CD4-positive, alpha-beta T cell treated with Interleukin-17A for 4 hours (primary cell): ENCODE data around the gene MSMP.

Experiments
- DNase-seq: peaks from one replicate; pipeline ENCODE4 v3.0.0-alpha.2; 2020; ENCODE audit warnings: mixed read lengths

MSMP gene

GRCh38 chr9:35754264-35754663, at the start of gene MSMP:
TSS of gene MSMP (minus strand) at chr9:35754276. CDS start at chr9:35754129, 147 bp downstream.
- no peak for DNase-seq

DNA sequence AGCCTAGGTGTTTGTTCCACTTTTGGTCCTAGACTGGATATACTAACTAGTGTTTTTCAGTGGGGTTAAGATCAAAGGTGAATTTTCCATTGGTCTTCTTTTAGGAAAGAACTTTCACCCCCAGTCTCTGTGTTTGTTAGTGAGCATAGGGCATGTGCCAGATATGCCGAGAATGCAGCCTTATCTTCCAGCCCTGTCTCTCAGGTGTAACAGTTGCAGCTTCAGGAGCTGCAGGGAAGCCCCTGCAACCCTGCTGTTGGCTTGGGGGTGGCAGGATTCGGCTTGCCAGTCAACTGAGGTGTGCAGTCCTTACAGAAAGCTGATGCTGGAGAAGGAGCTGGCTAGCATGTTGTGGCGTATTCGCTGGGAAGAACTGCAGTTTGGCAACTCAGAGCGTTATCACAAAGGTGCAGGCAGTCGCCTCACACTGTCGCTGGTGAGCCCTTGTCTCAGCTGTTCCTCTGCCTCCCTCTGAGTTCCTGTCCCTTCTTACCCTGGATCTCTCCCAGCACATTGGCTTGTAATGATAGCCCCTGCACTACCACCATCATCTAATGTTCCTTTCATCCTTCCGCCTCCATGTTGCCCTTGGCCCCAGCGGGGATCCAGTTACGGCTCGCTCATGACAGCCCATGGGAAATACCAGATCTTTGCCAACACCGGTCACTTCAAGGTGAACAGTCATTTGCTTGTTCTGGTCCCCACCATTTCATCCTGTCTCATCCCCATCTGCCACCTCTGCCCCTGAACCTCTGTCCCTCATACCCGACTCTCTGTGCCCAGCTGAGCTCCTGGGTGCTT, 47.5 kb upstream of the MSMP start:
- no peak for DNase-seq

GRCh38 chr9:35800530-35800929, 46.5 kb upstream of the MSMP start:
- no peak for DNase-seq

DNA sequence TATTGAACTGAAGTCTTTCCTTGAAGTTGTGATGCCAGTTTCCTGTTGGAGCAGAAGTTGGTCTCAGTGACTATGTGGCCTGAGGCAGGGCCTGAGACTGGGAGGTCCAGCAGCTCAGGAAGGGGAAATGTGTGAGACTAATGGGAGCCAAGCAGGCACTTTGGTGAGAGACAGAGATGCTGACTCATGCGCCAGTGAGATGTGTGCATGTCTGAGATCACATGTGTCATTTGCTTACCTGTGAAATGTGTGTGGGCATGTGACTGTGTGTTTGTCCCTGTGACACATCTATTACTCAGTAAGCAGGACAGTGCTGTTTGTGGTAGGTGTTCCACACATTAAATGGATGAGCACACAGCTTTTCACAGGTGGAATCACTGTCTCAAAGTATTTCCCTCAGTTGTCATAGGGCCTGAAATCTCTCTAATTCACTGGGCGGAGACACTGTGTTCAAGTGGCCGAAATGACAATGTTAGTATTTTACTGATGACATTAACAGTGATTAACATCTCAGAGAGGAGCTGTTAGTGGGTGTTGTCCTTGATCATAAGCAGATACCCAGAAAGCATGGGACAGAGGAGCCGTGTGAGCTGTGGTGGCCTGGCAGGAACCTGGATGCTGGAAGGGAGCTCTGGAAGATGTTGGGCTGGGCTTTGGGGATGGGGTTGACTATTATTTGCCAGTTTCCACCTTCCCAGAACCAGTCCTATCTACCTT, 44.7 kb upstream of the MSMP start:
- peak; percentile 16 for DNase-seq

- DNase-seq, result no peak
Measured at GRCh38 chr9:35797311-35798109, 43.4 kb upstream of the MSMP start.

DNA sequence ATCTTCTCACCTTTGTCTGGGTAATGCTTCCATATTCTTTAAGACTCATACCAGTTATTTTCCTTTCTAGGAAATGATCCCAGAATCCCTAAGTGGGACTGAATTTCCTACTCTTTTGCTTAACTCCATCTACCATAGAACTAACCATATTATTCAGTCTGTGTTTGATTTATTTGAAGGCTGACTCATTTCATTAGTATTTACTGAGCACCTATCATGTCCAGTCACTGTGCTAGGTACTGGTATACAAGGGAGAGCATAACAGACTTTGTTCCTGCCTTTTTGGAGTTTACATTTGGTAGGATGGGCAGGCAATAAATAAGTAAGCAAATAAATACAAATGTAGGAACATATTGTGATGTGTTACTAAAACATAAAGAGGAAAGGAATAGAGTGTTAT, 41.6 kb upstream of the MSMP start:
- no peak for DNase-seq

DNA sequence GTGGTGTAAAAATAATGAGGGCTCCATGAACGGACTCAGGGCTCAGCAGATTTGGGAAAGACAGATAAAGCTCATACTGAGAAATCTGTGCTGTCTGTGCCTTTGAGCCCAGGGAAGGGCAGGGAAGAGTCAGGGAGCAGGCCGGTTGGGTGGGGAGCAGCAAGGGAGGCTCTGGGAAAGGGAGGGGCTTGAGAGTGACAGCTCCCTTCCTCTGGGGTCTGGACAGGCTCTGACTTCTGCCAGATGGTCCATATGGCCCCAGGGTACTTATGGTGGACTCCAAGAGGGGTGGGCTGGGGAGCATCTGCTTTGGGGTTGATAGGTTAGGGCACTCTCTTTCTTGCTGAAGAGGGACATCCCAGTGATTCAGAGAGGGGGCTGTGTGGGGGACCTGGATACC, 39.4 kb upstream of the MSMP start:
- no peak for DNase-seq

DNA sequence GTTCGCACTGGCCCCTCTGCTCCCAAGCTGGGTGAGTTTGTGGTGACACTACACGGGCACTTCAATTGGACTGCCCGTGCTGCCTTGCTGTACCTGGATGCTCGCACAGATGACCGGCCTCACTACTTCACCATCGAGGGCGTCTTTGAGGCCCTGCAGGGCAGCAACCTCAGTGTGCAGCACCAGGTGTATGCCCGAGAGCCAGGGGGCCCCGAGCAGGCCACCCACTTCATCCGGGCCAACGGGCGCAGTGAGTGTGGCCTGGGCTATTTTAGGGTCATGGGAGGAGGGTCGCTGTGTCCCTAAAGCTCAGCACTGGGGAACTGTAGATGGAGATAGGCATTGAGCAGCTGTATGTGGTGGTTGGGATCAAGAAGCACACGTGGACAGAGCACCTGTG, 38.8 kb upstream of the MSMP start:
- DNase-seq, result no peak

- no peak for DNase-seq
Measured at GRCh38 chr9:35792024-35792813, 38.1 kb upstream of the MSMP start.

GRCh38 chr9:35791297-35791921, 37.3 kb upstream of the MSMP start, which contains the start of gene NPR2:
TSS of gene NPR2 (plus strand) at chr9:35791591. CDS start at chr9:35792409, 818 bp downstream.
- DNase-seq, result no peak

- DNase-seq, result peak; percentile 70
Measured at GRCh38 chr9:35790385-35791296, 36.6 kb upstream of the MSMP start.

- no peak for DNase-seq
Measured at GRCh38 chr9:35790025-35790384, 35.9 kb upstream of the MSMP start.

GRCh38 chr9:35789541-35789940, 35.5 kb upstream of the MSMP start:
- no peak for DNase-seq

DNA sequence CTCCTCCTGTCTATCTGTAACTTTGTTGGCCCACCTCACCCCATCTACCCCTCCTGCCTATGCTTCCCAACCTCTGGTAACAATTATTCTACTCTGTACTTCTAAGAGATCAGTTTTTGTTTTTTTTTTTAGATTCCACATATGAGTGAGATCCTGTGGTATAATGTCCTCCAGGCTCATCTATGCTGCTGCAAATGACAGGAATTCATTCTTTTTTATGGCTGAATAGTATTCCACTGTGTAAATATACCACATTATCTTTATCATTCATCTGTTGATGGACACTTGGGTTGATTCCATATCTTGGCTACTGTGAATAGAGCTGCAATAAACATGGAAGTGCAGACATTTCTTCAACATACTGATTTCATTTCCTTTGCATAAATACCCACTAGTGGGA, 29.3 kb upstream of the MSMP start:
- DNase-seq, result no peak

DNA sequence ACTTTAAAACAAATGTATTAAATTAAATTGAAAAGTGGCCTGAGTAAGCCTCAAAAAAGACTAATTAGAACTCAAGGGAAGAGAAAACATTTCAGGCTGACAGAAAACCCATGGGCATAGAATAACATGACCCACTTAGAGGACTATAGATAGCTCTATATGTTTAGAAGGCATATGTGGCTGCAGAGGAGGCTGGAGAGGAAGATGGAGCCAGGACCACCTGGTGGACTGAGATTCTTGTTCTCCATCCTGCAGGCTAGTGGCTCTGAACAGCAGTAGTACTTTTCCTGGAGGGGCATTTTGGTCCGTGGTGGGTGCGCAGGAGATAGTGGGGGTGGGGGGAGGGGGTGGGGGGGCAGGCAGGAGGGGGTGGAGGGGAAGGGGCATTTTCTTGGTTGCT, 27.0 kb upstream of the MSMP start:
- DNase-seq, result no peak

DNA sequence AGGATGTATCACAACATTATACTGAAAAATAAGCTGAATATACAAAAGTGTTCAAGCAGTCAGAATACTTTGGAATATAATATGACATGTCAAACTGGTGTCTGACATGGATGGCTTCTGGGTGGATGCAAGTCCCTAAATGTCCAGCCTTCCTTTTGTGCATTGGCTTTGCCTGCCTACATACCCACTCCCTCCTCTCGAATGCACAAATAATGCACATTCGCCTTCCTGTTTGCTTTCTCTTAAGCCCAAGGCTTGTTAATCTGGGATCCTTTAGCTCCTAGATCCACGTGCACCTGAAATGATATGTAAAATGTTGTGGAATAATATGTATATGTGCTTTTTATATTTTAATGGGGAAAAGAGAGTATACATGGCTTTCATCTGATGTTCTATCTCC, 24.4 kb upstream of the MSMP start:
- no peak for DNase-seq

DNA sequence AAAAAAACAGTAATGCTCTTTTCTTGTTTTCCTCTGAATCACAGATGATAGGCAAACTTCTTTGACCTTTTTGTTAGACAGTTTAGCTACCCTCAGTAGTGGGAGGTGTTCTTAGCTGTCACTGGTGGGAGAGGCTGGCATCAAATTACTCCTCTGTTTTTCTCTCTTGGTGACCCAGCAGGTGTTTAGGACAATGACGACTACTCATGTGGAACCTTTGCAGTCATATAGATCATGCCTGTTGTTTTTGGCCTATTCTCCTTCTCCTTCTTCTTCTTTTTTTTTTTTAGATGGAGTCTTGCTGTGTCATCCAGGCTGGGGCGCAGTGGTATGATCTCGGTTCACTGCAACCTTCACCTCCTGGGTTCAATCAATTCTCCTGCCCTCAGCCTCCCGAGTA, 21.9 kb upstream of the MSMP start:
- DNase-seq, result no peak

DNA sequence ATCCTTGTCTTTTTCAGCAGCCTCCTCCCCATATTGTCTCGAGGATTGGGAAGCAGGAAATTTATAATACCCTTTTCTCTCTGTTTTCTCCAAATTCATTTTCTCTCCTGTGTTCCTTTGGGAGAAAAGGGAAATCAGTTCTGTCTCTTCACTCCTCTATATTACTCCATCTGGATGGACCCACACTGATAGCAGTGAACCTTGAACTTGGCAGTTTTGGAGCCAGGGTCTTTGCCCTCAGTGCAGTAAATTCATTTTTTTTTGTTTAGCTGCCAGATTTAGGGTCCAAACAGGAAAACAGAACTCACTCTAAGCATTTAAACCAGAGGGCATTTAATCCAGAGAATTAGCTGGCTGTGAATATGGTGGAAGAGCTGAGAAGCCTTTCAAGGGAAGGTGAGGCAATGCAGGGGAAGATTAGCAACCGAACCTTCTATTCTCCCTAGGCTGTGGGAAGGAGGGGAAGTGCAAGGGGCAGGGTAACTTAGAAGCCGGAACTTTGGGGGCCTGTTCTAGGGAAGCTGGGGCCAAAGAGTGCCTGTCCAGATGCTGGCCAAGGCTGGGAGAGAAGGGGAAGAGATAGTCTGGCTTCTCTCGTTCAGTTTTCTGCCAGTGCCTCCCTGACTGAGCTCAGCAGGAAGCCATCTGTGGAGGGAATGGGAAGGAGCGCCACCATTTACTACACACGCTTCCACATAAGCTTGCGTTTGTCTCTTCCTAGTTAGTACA, 21.0 kb upstream of the MSMP start:
- DNase-seq, result no peak

DNA sequence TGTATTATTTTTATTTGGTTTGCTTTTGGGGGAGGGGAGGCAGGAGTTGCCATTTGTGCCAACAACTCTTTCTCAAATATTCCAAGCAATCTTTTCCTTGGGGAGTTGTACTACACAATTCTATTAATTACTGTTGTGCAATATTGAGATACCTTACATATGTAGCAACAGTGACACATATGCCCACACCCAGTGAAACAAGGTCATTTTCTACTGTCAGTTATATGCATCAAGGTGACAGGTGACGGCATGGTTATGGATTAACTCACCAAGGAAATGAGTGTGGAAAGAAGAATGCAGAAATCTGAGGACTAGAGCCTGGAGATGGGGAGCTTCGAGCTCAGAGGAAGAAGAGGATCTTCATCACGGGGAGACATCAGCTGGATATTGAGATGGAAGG, 17.9 kb upstream of the MSMP start:
- no peak for DNase-seq

GRCh38 chr9:35771534-35771933, 17.5 kb upstream of the MSMP start:
- DNase-seq, result no peak

GRCh38 chr9:35771075-35771433, 17.0 kb upstream of the MSMP start:
- DNase-seq, result no peak
